ENCODE data around the gene SENP1. TPM values are rescaled to one million over a fixed set of nuclear protein-coding genes. Genes with fewer than 3 reads are reported as not detected.

Gene SENP1
- total and polyA plus RNA-seq, 2 of the 4 experiments (the other 2 are of a cell fraction), result 7.2 to 25.3 TPM

DNA sequence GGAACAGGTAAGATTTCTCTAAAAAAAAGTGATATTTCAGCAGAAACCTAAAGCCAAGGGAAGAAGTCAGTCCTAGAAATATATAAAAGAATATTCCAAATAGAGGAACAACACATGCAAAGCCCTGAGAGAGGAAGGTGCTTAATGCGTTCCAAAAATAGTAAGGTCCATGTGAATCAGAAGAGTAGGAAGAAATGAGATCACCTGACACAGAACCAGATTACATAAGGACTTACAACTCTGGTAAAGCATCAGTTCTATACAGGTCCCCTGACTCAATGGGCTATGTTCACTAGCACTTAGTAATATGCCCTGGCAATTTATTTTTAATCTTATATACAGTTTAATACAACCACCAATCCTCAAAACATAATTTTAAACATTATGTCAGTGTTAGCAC lies 30.0 kb downstream of the SENP1 start:
- Histone ChIP-seq H3K14ac (replicated peaks; ENCODE audit: low read depth, low read length) (no peak overlapping the region), H3K36me3 (ENCODE audit: control insufficient read depth, insufficient read depth, low read length) (peaks cover 13% of the 10 kb centered on the region), H3K9ac (ENCODE audit: low read depth, low read length) (no peak overlapping the region), H2BK5ac (ENCODE audit: low read depth, low read length, poor library complexity, severe bottlenecking) (no peak overlapping the region), H3K79me1 (ENCODE audit: low read depth in 1 of 2, low read length in 2 of 2) (no peaks in the 10 kb centered on the region; a peak in 1 of 4 replicates), H4K20me1 (ENCODE audit: insufficient read depth, low read length) (no peaks in the 10 kb centered on the region), H3K27ac (ENCODE audit: insufficient read depth, low read length) (no peak overlapping the region), H3K9me1 (ENCODE audit: insufficient read depth, low read length) (no peaks in the 10 kb centered on the region), H4K8ac (ENCODE audit: low read depth in 2 of 2, low read length in 2 of 2) (no peak overlapping the region), H3K4me1 (ENCODE audit: control insufficient read depth, insufficient read depth, low read length) (no peaks in the 10 kb centered on the region), H2AFZ (replicated peaks; ENCODE audit: low read length, poor library complexity) (no peak overlapping the region), H2AK5ac (ENCODE audit: low read depth, low read length) (no peak overlapping the region), H3K4me3 (ENCODE audit: insufficient read depth, low read depth, low read length) (no peak overlapping the region), H3K27me3 (ENCODE audit: control insufficient read depth, insufficient read depth, low read length) (no peaks in the 10 kb centered on the region), H2BK120ac (ENCODE audit: low read depth, low read length) (no peak overlapping the region), H3K4ac (ENCODE audit: low read depth, low read length) (no peak overlapping the region), H3K18ac (ENCODE audit: low read depth, low read length) (no peak overlapping the region), H2BK15ac (ENCODE audit: low read depth, low read length) (no peak overlapping the region), H4K5ac (ENCODE audit: low read depth, low read length) (no peak overlapping the region), H3K56ac (ENCODE audit: extremely low read depth, insufficient read depth, low read length) (no peak overlapping the region), H2BK20ac (ENCODE audit: low read depth, low read length) (no peak overlapping the region), H3K4me2 (ENCODE audit: low read depth, low read length) (no peak overlapping the region), H4K91ac (ENCODE audit: insufficient read depth, low read depth, low read length) (no peak overlapping the region), H3K23ac (ENCODE audit: low read depth, low read length) (no peak overlapping the region), H2AK9ac (replicated peaks; ENCODE audit: low read depth, low read length, poor library complexity) (no peak overlapping the region), H3K9me3 (ENCODE audit: control insufficient read depth, insufficient read depth, low read length) (no peaks in the 10 kb centered on the region)
- ChIA-PET CTCF (no interaction called here), POLR2A (ENCODE audit: unreplicated experiment) (no interaction called here)
- in situ Hi-C loops (cut with MboI; ENCODE audit: low sequenced_read_pairs) (no loop called here), intact Hi-C loops (cut with micrococcal nuclease) (no loop called here), dilution Hi-C loops (cut with HindIII; ENCODE audit: low sequenced_read_pairs, unreplicated experiment) (no loop called here)
- DNase-seq (no peak), ATAC-seq (ENCODE audit: low read depth) (no peak)
- WGBS, 2 experiments (ENCODE audit: extremely low coverage in 2 of 2, insufficient read length in 1 of 2), result no CpG with 5 or more reads among the region's 1 CpG
- TF ChIP-seq CHD1 (IDR thresholded peaks at IDR 0.05; ENCODE audit: low read depth, low read length) (no peak), USF2 (IDR thresholded peaks at IDR 0.05; ENCODE audit: low read depth, low read length) (no peak), NFE2L2 (IDR thresholded peaks at IDR 0.05; ENCODE audit: low read depth, low read length) (no peak), FOS (IDR thresholded peaks at IDR 0.05; ENCODE audit: low read depth, low read length) (no peak), POLR2A (IDR thresholded peaks at IDR 0.05; ENCODE audit: low read depth, low read length) (no peak), RFX5 (IDR thresholded peaks at IDR 0.05; ENCODE audit: low read depth, low read length) (no peak), CTCF (conservative IDR thresholded peaks at IDR 0.05; ENCODE audit: low read depth, low read length) (no peak), RAD21 (IDR thresholded peaks at IDR 0.05; ENCODE audit: low read length) (no peak), MAFK (IDR thresholded peaks at IDR 0.05; ENCODE audit: low read depth, low read length) (no peak), MAZ (IDR thresholded peaks at IDR 0.05; ENCODE audit: borderline replicate concordance, low read depth, low read length) (no peak), ELK1 (IDR thresholded peaks at IDR 0.05; ENCODE audit: borderline replicate concordance, low read depth, low read length) (no peak), SMC3 (IDR thresholded peaks at IDR 0.05; ENCODE audit: low read depth, low read length) (no peak), MXI1 (IDR thresholded peaks at IDR 0.05; ENCODE audit: borderline replicate concordance, low read depth, low read length) (no peak), BHLHE40 (IDR thresholded peaks at IDR 0.05; ENCODE audit: low read depth, low read length) (no peak)
- no TSS peak for BruUV-seq (replicated peaks)

Measured in IMR-90 (cell line).